Motor neuron (in vitro differentiated cells): ENCODE results near the gene PGA5. TPM values are rescaled to one million over a fixed set of nuclear protein-coding genes. Genes with fewer than 3 reads are reported as not detected.
A peak's percentile ranks its signal among the peaks of the same experiment; 100 is the strongest.
"Not testable (repeated sequence)": the region's sequence is repeated elsewhere in the genome, so short reads cannot be mapped to it uniquely, and the experiment has no call there.

Experiments used
- ATAC-seq, 8 experiments: fragments of 200-7000 bp; cut with Tn5 transposase; replicated peaks in 6 of 8; 2 replicates each; pipeline ENCODE4 v1.8.0; 2021; ENCODE audit warnings: mild to moderate bottlenecking in 8 of 8, moderate library complexity in 8 of 8
- H3K27ac ChIP-seq, 2 donors: fragments of 250-450 bp; sonication (Bioruptor Pico); 2 replicates each; pipeline ENCODE4 v1.9.0; 2021; ENCODE audit warnings: antibody characterized with exemption in 2 of 2, mild to moderate bottlenecking in 2 of 2, moderate library complexity in 1 of 2
- H3K4me1 ChIP-seq, 2 donors: fragments of 250-450 bp; sonication (Bioruptor Pico); replicated peaks in 1 of 2; 2 replicates each; pipeline ENCODE4 v1.6.1; 2021; ENCODE audit warnings: antibody characterized with exemption in 2 of 2, mild to moderate bottlenecking in 2 of 2, moderate library complexity in 1 of 2
- H3K4me3 ChIP-seq, 5 donors: fragments of 250-450 bp; sonication (Bioruptor Pico); 2 replicates each; pipeline ENCODE4 v1.9.0; 2021; ENCODE audit warnings: antibody characterized with exemption in 5 of 5, mild to moderate bottlenecking in 5 of 5, moderate library complexity in 4 of 5
- WGBS, 10 experiments: fragments of 450-650 bp; shearing (Covaris generic); methylation state at CpG; one replicate each; pipeline ENCODE4 v1.0.0; 2022; 5-methylcytosine and 5-hydroxymethylcytosine counted together
- in situ Hi-C, 9 experiments: fragments of 400-800 bp; cut with MboI; loops; one replicate each; pipeline ENCODE4 v1.15.0; 2021; ENCODE audit warnings: low sequenced_read_pairs in 9 of 9, low pct_unique_long_range_greater_than_20kb in 2 of 9; ENCODE audit not compliant: unreplicated experiment in 9 of 9
- total RNA-seq, 8 experiments: library from RNA; unstranded; fragments of 300-600 nt; gene quantifications; 2 replicates each; pipeline versions ENCODE4 v1.2.3 to v1.2.4, GENCODE V29; 2022

The PGA5 gene
- total RNA-seq, result 1 to 10 TPM in 1 of 8 experiments, under 1 TPM in 3, not detected in 4; 0.22 to 1.1 (median 0.93) TPM

DNA sequence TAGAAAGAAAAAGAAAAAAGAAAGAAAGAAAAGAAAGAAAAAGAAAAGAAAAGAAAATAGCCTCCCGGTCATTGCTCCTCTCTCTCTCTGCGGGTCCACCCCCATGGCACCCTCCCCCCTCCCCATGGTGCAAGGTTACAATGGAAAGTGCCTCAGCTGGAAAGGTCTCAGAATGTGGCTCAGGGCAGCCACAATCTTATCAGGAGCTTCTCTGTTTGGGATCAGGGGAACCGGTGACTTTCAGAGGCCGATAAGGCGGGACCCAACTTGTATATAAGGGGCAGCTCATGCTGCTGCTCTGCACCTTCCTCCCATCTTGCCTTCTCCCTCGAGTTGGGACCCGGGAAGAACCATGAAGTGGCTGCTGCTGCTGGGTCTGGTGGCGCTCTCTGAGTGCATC is at the start of gene PGA5:
PGA5 (plus strand) TSS at position 301 of the 400 bp plus-strand sequence; CDS start at position 353, 52 bp downstream.
- H3K4me3 ChIP-seq, ATAC-seq, H3K27ac ChIP-seq, in situ Hi-C loops, H3K4me1 ChIP-seq: not testable (repeated sequence)
- no CpG with 5 or more reads among the region's 8 CpGs for whole genome bisulfite sequencing, 10 experiments

DNA sequence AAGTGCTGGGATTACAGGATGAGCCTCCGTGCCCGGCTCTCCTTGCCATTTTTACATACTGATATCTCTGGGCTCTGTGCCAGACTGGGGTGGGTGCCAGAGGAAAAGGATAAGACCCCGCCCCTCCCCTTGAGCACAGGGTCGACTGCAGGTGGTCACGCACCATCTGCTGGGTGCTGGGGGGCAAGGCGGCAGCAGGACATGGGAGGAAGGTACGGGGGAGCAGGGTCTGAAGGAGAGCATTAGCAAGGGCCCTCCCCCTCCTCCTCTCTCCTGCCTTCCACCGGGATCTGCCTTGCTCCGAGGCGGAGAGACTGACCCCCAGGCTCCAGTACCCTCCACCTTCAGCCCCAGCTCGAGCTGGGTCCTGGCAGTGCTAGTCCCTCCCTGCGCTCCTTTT is 47.4 kb upstream of the PGA5 start:
- WGBS, 10 experiments, result 10 to 100% (median 57%) methylated on average over 1 to 7 of the region's 12 CpGs; no CpG with 5 or more reads in 5 of the 10 experiments
- ATAC-seq, result peak in 1 of 8 experiments; percentile 47
- H3K4me1 ChIP-seq, result no peaks in the 10 kb centered on the region
- no peak overlapping the region for H3K27ac ChIP-seq
- no peak overlapping the region for H3K4me3 ChIP-seq
- in situ Hi-C loops, result loop anchor here in 3 of 9 experiments (25.0 kb wide), 1 partner anchor 356 kb away; the partner anchor contains the start of gene CCDC86 (in 3 of the 3)

DNA sequence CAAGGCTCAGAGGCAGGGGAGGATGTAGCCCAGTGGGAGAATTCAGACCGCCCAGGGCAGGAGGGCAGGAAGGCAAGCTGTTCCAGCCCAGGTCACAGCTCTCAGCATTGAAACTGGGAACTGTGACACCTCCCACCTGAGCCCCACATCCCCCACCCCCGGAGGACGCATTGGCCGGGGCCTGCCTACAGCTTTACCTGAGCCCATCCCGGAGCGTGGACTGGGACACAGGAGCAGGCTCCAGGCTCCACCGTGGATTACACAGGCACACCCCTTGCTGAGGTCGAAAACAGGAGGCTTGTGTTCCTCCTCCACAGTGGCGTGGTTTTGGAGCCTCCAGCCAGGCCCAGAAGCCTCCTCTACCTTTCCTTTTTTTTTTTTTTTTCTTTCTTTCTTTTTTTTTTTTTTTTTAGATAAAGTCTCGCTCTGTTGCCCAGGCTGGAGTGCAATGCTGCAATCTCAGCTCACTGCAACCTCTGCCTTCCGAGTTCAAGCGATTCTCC is 46.8 kb upstream of the PGA5 start:
- in situ Hi-C loops, result loop anchor here in 3 of 9 experiments (25.0 kb wide), 1 partner anchor 357 kb away; the partner anchor contains the start of gene CCDC86 (in 3 of the 3)
- ATAC-seq, result no peak
- 33 to 93% (median 67%) methylated on average over 1 to 8 of the region's 12 CpGs; no CpG with 5 or more reads in 5 of the 10 experiments for WGBS, 10 experiments

DNA sequence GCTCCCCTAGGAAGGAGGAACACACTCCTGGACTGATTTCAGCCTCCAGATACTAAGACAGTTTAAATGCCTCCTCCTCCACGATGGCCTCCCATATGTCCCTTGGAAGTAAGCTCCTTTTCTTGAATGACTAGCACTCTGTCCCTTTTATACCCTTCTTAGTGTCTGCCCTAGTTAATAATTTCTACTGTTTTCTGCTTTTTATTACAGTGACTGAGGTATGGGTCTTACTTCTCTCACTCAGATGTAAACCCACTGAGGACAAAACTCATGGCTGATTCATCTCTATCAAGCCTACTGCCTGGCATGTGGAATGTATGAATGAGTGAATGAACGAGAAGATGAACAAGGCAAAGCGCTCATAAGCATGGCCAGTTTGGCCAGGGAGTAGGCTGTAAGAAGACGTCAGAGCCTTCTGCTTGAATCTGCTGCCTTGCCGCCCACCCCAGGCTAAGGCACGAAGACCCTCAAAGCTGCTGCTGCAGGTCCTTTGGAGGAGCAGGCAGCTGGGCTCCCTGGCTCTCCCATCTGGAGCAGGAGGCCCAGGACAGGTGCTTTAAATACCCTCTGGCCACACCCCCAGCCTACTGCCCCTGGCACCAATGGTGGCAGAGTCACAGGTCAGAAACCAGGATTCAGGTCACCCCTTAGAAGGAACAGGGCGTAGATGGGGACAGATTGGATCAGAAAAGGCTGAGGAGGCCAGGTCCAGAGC is 45.8 kb upstream of the PGA5 start:
- 0 to 83% (median 40%) methylated on average over 1 to 6 of the region's 7 CpGs; no CpG with 5 or more reads in 2 of the 10 experiments for WGBS, 10 experiments
- in situ Hi-C loops, result loop anchor here in 3 of 9 experiments (25.0 kb wide), 1 partner anchor 358 kb away; the partner anchor contains the start of gene CCDC86 (in 3 of the 3)
- Histone ChIP-seq H3K4me3 (no peak overlapping the region), H3K27ac (no peak overlapping the region), H3K4me1 (no peaks in the 10 kb centered on the region)
- no peak for ATAC-seq

More for the DNA sequence above, 46.8 kb upstream of the PGA5 start:
- no peak overlapping the region for H3K27ac ChIP-seq
- H3K4me1 ChIP-seq, result no peaks in the 10 kb centered on the region
- no peak overlapping the region for H3K4me3 ChIP-seq

DNA sequence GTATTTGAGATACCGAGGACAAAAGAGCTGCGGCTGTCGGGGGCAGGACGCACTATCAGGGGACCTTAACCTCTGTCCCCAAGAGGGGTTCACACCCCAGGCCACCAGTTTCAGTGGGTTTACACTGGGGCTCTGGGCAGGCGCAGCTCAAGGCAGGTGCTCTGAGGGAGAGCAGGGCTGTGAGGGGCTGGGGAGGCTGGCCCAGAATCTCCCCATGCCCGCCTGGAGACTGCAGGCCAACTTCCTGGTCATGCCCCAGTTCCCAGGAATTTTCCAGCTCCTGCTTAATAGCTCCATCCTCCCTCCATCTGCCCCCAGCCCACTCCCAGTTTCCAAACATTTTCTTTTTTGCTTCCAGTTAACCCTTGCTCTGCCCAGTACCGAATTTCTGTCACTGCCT is 45.3 kb upstream of the PGA5 start:
- 15 to 96% (median 85%) methylated on average over 1 to 4 of the region's 7 CpGs; no CpG with 5 or more reads in 5 of the 10 experiments for WGBS, 10 experiments
- no peak for ATAC-seq
- in situ Hi-C loops, result loop anchor here in 3 of 9 experiments (25.0 kb wide), 1 partner anchor 358 kb away; the partner anchor contains the start of gene CCDC86 (in 3 of the 3)

DNA sequence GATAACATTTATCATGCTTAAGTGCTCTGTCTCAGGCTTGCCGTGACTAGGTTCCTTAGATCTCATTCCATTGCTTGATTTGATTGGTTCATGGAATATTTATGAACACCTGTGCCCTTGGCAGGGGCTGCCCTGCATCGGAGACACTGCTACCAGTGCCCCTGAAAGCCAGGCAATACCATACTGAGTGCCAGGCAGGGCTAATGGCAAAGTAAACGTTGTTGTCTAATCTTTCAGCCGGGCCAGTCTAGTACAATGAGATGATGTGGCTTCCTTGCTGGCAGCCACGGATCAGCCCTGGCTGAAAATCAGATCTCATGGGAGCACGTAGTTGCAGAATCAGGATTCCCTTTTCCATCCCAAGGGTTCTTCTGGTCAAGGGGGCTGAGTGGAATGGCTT is 42.6 kb upstream of the PGA5 start:
- Histone ChIP-seq H3K27ac (no peak overlapping the region), H3K4me3 (no peak overlapping the region), H3K4me1 (no peaks in the 10 kb centered on the region)
- in situ Hi-C loops, result loop anchor here in 3 of 9 experiments (25.0 kb wide), 1 partner anchor 361 kb away; the partner anchor contains the start of gene CCDC86 (in 3 of the 3)
- no peak for ATAC-seq
- WGBS, 10 experiments, result 0 to 92% (median 71%) methylated on average over 1 to 5 of the region's 6 CpGs; no CpG with 5 or more reads in 2 of the 10 experiments

More for the DNA sequence above, 45.3 kb upstream of the PGA5 start:
- Histone ChIP-seq H3K4me3 (no peak overlapping the region), H3K4me1 (no peaks in the 10 kb centered on the region), H3K27ac (no peak overlapping the region)

DNA sequence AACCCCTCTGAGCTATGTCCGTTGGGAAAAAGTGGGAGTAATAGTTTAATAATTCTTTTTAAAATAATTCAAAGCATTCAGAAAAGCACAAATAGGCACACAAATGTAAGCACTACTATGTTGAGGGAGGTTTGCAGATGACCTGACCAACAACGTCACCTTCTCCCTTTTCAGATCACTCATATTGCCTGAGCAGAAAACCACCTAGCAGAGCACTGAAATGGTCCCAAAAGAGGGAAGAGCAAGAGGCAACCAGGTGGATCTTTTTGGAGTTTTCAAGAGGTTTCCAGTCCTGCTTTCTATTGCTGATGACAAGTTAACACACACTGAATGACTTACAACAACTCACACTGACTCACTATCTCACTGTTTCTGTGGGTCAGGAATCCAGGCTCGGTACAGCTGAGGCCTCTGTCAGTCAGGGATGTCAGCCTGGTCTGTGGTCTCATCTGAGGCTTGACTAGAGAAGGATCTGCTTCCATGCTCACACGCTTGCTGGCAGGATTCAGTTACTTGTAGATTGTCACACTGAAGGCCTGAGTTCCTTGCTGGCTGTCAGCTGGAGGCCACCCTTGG is 41.9 kb upstream of the PGA5 start:
- ATAC-seq, result no peak
- Histone ChIP-seq H3K4me3 (no peak overlapping the region), H3K27ac (no peak overlapping the region), H3K4me1 (no peaks in the 10 kb centered on the region)
- 27 to 100% (median 78%) methylated on average over 1 to 4 of the region's 4 CpGs; no CpG with 5 or more reads in 1 of the 10 experiments for WGBS, 10 experiments
- in situ Hi-C loops, result loop anchor here in 3 of 9 experiments (25.0 kb wide), 1 partner anchor 362 kb away; the partner anchor contains the start of gene CCDC86 (in 3 of the 3)

DNA sequence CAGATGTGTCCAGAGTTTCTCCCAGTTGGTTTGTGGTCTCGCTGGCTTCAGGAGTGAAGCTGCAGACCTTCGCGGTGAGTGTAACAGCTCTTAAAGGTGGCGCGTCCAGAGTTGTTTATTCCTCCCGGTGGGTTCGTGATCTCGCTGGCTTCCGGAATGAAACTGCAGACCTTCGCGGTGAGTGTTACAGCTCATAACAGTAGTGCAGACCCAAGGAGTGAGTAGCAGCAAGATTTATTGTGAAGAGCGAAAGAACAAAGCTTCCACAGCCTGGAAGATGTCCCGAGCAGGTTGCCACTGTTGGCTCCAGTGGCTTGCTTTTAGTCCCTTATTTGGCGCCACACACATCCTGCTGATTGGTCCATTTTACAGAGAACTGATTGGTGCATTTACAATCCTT is 39.5 kb upstream of the PGA5 start:
- WGBS, 10 experiments, result 0 to 100% (median 84%) methylated on average over 1 to 11 of the region's 14 CpGs; no CpG with 5 or more reads in 3 of the 10 experiments
- in situ Hi-C loops, result no loop called here
- ATAC-seq, result no peak
- Histone ChIP-seq H3K4me1 (no peaks in the 10 kb centered on the region), H3K27ac (no peak overlapping the region), H3K4me3 (no peak overlapping the region)

DNA sequence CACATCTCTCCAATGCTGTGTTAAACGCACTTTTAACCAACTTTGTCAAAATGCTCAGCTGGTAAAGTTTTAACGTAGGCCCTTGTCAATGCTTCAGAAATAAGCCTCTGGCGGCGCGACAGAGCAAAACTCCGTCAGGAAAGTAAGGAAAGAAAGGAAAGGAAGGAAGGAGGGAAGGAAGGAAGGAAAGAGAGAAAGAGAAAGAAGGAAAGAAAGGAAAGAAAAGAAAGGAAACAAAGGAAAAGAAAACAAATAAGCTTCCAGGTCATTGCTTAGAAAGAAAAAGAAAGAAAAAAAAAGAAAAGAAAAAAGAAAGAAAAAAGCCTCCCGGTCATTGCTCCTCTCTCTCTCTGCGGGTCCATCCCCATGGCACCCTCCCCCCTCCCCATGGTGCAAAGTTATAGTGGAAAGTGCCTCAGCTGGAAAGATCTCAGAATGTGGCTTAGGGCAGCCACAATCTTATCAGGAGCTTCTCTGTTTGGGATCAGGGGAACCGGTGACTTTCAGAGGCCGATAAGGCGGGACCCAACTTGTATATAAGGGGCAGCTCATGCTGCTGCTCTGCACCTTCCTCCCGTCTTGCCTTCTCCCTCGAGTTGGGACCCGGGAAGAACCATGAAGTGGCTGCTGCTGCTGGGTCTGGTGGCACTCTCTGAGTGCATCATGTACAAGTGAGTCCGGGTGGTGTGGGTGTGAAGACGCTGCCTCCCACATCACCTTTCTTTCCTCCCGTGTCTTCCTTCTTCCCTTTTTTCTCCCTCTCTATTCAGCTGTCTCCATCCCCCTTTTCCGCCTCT is 37.8 kb upstream of the PGA5 start, which contains the start of gene PGA3:
PGA3 (plus strand) TSS at position 566 of the 797 bp plus-strand sequence; CDS start at position 616, 50 bp downstream.
- ATAC-seq, H3K4me3 ChIP-seq, H3K27ac ChIP-seq, in situ Hi-C loops, H3K4me1 ChIP-seq: not testable (repeated sequence)
- 55 to 83% (median 74%) methylated on average over 4 to 7 of the region's 18 CpGs for WGBS, 10 experiments

DNA sequence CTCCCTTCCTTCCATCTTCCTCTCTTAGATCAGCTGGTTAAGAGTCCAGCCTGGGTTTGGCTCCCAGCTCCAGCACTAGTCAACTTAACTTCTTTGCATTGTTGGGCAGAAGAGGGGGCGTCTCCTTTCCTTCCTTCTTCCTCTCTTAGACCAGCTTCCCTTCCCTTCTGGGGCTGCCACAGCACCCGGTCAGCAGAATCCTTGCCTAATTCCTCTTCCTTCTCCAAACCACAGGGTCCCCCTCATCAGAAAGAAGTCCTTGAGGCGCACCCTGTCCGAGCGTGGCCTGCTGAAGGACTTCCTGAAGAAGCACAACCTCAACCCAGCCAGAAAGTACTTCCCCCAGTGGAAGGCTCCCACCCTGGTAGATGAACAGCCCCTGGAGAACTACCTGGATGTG is 37.1 kb upstream of the PGA5 start:
- no CpG with 5 or more reads among the region's 5 CpGs for WGBS, 10 experiments
- in situ Hi-C loops, H3K27ac ChIP-seq, H3K4me1 ChIP-seq, ATAC-seq, H3K4me3 ChIP-seq: not testable (repeated sequence)

DNA sequence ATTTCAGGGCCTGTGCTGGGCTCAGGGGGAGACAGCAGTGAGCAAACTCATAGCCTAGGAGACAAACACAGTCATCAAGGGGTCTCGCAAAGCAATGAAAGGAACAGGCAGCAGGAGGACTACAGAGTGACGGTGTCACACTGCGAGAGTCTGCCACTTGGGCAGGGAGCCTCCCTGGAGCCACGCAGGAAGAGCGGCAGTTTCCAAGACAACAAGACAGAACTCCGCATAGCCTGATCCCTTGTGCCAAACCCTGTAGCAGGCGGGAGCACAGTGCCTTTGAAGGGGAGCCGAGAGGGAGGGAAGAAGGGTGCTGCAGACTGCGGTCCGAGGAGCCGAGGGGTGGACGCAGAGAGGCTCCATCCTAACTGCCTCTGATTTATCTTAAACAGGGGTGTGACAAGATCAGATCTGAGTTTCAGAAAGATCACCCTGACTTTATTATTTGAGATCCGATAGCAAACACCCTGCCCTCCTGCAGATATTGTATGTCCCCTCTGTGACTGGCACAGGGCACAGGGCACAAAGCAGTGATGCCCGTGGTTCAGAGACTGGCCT is 36.4 kb upstream of the PGA5 start:
- ATAC-seq, result peak in 6 of 8 experiments; percentile 24 to 96 (median 86)
- WGBS, 10 experiments, result 56 to 57% methylated on average over 3 to 8 of the region's 14 CpGs; no CpG with 5 or more reads in 8 of the 10 experiments
- in situ Hi-C loops, H3K4me1 ChIP-seq, H3K27ac ChIP-seq, H3K4me3 ChIP-seq: not testable (repeated sequence)
